ENCODE data around the gene IGF1R.

The IGF1R gene

DNA sequence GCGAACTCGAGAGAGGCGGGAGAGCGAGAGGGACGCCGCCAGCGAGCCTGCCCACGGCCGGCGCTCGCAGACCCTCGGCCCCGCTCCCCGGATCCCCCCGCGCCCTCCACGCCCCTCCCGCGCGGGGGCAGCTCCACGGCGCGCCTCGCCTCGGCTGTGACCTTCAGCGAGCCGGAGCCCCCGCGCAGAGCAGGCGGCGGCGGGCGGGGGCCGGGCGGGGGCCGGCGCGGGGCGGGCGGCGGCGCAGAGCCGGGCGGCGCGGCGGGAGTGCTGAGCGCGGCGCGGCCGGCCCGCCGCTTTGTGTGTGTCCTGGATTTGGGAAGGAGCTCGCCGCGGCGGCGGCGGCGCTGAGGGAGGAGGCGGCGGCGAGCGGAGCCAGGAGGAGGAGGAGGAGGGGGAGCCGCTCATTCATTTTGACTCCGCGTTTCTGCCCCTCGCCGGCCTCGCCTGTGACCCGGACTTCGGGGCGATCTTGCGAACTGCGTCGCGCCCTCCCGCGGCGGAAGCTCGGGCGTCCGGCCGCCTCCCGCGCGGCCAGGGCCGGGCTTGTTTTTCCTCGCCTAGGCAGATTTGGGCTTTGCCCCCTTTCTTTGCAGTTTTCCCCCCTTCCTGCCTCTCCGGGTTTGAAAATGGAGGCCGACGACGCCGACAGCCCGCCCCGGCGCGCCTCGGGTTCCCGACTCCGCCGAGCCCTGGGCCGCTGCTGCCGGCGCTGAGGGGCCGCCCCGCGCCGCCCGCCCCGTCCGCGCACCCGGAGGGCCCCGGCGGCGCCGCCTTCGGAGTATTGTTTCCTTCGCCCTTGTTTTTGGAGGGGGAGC lies 524 bp downstream of the IGF1R start:
- no peak for DNase-seq (ENCODE audit: low read depth, low spot score)

- DNase-seq (ENCODE audit: low read depth, low spot score) = no peak
Measured at GRCh38 chr15:98649472-98650416, 1.4 kb downstream of the IGF1R start.

DNA sequence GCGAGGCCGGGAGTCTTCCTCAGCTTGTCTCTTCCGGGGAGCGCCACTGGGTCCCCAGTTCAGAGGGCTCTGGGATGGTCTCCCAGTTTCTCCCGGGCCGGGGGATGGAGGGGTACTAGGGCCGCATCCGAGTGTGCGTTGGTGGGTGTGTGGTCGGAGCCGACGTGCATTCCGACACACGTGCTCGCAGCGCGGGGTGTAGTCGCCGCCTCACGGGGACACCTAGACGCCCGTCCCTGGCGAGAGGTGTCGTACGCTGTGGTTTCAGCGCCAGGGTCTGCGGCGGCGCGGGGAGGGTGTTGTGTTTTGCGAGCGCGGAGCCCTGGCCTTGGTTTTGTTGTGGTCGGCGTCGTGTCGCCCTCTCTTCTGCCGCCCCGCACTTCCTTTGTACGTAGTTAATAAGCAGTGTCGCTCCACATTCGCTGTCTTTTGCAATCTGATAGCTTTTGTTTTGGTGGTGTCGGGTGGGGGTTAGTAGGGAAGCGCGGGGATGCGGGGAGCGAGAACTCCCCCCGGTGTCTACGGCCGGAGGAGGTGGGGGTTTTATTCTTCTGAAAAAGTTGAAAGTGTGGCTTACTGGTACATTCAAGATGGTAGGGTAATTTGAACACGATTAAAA lies 2.2 kb downstream of the IGF1R start:
- DNase-seq (ENCODE audit: low read depth, low spot score) = no peak

DNA sequence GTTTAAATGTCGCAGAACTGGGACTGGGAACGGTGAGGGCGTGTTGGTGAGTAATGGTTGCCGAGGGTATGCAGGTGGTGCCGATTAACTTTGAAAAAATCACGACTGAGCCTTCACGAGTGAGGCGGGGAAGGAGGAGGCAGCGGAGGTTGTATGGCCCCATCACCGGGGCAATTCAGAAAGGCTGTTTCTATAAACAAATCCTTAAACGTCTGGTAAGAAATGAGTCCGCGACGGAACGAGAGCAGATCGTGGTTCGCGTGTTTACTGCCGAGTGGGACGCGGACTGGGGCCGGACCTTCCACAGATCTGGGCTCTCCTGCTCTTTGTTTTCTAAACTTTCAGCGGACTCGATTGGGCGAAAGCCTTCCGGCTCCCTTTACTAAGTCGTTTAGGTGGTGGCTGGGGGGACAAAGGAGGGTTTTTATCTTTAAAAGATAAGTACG lies 2.7 kb downstream of the IGF1R start:
- DNase-seq (ENCODE audit: low read depth, low spot score) = no peak

DNA sequence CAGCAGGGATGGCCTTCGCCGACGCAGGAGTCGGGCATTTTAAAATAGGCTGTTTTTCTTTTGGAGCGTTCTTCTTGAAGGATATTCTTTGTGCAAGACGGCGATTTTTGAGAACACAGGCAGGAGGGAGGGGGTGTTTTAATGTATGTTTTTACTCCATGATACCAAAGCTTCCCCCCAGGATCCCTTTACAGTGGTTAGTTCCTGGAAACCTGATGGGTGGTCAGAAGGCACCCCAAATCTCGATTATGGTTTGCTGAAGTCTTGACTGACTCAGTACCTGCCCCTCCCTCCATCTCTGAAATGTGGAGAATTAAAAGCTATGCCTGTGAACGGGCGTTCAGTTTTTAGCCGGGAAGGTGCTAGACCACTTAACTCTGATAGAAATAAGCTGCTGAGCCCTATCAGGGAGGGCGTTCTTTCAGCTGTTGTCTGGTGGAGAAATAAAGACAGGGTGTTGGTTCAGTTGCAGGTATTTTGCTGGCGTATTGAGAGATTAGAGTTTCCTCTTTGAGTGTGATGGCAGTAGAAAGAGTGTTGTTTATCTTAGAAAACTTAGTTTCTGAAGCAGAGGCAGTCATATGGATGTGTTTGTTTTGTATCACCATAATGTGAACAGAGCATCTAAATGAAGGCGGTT lies 3.4 kb downstream of the IGF1R start:
- DNase-seq (ENCODE audit: low read depth, low spot score) = no peak

- no peak for DNase-seq (ENCODE audit: low read depth, low spot score)
Measured at GRCh38 chr15:98653686-98654085, 5.3 kb downstream of the IGF1R start.

GRCh38 chr15:98654790-98655360 lies 6.5 kb downstream of the IGF1R start:
- DNase-seq (ENCODE audit: low read depth, low spot score) = no peak

- DNase-seq (ENCODE audit: low read depth, low spot score) = no peak
Measured at GRCh38 chr15:98655732-98656131, 7.4 kb downstream of the IGF1R start.

GRCh38 chr15:98657721-98658120 lies 9.4 kb downstream of the IGF1R start:
- DNase-seq (ENCODE audit: low read depth, low spot score) = no peak

DNA sequence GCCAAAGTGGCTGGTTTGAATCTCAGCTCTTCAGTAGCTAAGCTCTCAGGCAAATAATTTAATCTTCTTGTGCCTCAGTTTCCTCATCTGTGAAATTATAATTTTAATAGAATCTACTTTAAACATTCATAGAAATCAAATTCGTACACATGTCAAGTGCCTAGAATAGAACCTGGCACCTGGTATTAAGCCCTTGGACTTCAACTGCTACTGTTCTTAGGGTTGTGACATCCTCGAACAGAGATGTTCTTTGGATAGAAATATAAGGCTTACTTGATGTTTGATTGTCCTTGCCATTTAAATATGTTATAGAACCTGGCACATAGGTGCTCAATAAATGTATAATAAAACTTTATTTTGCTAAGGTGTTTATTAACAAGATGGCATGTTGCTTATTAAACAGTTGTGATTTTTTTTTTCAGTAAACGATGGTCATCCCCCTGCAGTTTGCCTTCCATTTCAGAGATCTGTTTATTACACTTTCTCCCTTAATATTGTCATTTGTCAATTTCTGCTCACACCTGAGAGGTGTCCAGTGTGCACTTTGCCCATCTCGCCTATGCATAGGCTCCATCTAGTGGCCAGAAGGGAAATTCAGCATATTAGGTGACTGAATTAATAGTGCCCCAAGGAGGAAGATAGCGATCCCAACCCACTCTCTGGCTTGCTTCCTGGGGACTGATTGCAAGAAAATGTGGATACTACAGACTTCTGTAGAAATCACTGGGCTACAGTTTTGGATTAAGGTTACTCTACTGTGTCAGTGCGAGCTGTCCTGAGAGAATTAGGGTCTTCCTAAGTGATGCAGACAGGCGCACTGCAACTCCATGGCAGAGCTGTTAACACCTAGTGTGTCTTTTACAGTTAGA lies 10.7 kb downstream of the IGF1R start:
- no peak for DNase-seq (ENCODE audit: low read depth, low spot score)

DNA sequence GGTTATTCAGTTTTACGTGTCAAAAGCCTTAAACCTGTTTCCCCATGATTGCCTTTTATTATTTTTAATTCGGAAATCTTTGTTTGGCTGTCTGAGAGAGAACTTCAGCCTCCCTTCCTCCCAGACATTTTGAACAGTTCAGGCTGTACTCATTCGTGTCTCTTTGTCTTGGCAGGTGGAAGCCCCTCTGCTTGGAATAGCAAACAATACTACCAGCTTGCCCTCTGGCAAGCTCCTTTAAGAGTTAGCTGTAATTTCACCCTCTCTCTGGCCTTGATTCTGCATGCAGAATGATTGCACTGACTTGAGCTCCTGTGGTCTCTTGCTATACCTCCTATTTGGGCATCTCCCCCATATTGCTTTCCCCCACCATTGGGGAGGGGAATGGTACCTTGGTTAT lies 11.7 kb downstream of the IGF1R start:
- DNase-seq (ENCODE audit: low read depth, low spot score) = no peak

DNA sequence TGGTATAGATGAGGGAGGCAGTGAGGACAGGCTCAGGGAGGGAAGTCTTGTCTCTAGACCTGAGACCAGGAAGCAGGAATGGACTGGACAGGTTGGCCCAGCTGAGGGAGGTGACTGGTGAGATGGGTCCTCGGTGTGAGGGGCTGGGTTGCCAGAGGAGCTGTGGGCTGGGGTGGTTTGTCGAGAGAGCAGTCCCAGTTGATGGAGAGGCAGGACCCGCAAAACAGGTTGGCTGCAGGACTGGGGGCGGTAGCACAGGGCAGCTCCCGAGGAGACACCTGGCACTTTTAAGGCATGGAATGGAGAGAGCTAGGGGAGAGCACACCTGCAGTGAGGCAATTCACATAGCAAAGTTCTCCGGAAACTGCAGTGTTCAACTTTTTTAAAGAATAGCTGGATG lies 14.7 kb downstream of the IGF1R start:
- DNase-seq (ENCODE audit: low read depth, low spot score) = no peak

DNA sequence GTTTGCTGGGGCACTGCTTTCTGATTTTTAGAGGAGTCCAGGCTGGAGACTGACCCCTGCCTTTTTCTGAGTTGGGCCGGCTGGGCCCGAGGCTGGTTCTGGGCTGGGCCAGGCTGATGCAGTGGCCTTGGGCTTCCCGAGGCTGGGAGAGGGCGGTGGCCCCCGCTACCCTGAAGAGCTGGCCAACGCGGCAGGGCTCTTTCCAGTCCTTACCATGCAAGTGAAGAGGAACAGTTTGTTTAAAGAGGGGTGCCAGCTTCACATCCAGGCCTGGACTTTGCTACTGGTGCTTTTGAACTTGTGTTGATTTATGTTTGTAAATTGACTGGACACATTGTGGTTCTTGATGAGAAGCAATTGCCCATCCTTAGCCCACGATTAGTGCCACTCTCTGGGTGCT lies 15.3 kb downstream of the IGF1R start:
- DNase-seq (ENCODE audit: low read depth, low spot score) = no peak

- no peak for DNase-seq (ENCODE audit: low read depth, low spot score)
Measured at GRCh38 chr15:98666441-98666840, 18.1 kb downstream of the IGF1R start.

DNA sequence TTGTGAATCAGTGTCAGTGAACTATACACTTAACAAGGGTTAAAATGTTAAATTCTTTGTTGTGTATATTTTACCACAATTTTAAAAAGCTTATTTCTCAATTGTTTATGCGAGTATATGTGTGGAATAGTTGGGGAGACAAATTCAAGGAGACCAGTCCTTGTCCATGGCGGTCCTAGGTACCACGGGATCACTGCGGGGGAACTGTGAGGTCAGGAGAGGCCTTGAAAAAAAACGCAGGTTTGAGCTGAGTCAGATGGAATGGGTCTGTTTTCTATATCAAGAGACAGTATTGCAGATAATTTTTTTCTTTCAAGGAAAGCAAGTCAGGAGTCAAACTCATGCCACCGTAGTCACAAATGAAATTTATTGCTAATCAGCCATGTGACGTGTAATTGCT lies 18.5 kb downstream of the IGF1R start:
- no peak for DNase-seq (ENCODE audit: low read depth, low spot score)

GRCh38 chr15:98667521-98668179 lies 19.3 kb downstream of the IGF1R start:
- no peak for DNase-seq (ENCODE audit: low read depth, low spot score)

GRCh38 chr15:98668566-98669308 lies 20.4 kb downstream of the IGF1R start:
- DNase-seq (ENCODE audit: low read depth, low spot score) = no peak

DNA sequence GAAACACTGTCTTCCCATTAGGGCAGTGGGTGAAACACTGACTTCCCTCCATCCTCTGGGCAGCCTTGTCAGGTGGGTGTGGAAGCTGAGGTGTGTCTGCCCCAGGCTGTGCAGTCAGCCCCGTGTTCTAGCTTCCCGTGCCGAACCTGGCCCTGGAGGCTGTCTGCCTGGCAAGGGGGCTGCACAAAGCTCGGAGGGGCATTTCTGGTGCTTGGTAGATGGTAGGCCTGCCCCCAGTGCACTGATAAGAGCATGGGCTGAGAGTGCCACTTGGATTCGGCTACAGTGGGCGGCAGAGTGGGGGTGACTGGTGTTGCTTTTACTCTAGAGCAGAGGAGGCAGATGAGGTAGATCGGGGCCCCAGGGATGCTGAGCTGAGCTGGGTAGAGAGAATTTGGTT lies 21.3 kb downstream of the IGF1R start:
- DNase-seq (ENCODE audit: low read depth, low spot score) = no peak

Measured in activated naive CD8-positive, alpha-beta T cell treated with anti-CD3 and anti-CD28 coated beads, Interleukin-2, amount 50 U/mL, for 16 hours (primary cell).